ENCODE measurements around the gene APOL6. TPM values are rescaled to one million over a fixed set of nuclear protein-coding genes. Genes with fewer than 3 reads are reported as not detected.
A peak's percentile ranks its signal among the peaks of the same experiment; 100 is the strongest.

The APOL6 gene
- total and polyA plus RNA-seq, 2 experiments from 2014 or later: 8.0 to 20.8 TPM

- no peaks in the 10 kb centered on the region for H3K9me2 ChIP-seq (ENCODE audit: insufficient read depth)
- TF ChIP-seq EZH2 (IDR thresholded peaks at IDR 0.05; ENCODE audit: insufficient read depth, poor library complexity, severe bottlenecking) (no peak), EZH2phosphoT487 (IDR thresholded peaks at IDR 0.05; ENCODE audit: insufficient read depth, low read depth) (no peak)
- H3F3A ChIP-seq (ENCODE audit: insufficient read depth): peaks cover 10% of the 10 kb centered on the region
- H3K4me1 ChIP-seq (ENCODE audit: insufficient read depth): no peaks in the 10 kb centered on the region
- H3K9ac ChIP-seq: no peak overlapping the region
- no peaks in the 10 kb centered on the region for H3K36me3 ChIP-seq (ENCODE audit: low read depth)
- WGBS, 2 experiments (ENCODE audit: low coverage in 1 of 2, low lambda C conversion rate in 2 of 2, missing lambda C conversion rate in 2 of 2): 56 to 57% methylated on average over 9 of the region's 9 CpGs
- no peaks in the 10 kb centered on the region for H3K27me3 ChIP-seq (replicated peaks; ENCODE audit: insufficient read depth)
- no peak overlapping the region for H3K4me3 ChIP-seq
- no peak overlapping the region for H2AFZ ChIP-seq
- H3K9me3 ChIP-seq (ENCODE audit: low read depth): no peaks in the 10 kb centered on the region
- H3K27ac ChIP-seq: no peak overlapping the region
- H3K4me2 ChIP-seq (ENCODE audit: unreplicated experiment): peak overlapping the region; percentile 38
- DNase-seq: peak; percentile 89
- in situ Hi-C loops (cut with MboI): no loop called here
- no peaks in the 10 kb centered on the region for H4K20me1 ChIP-seq (ENCODE audit: insufficient read depth)
- H3K79me2 ChIP-seq (ENCODE audit: insufficient read depth): no peaks in the 10 kb centered on the region
Observed at GRCh38 chr22:35601743-35602615, 46.3 kb upstream of the APOL6 start.

- Histone ChIP-seq H3K27ac (no peak overlapping the region), H3F3A (ENCODE audit: insufficient read depth) (peaks cover 10% of the 10 kb centered on the region), H3K27me3 (replicated peaks; ENCODE audit: insufficient read depth) (0 out of 2 replicates have a peak, but pooled peaks cover 3% of the 10 kb centered on the region), H2AFZ (no peak overlapping the region), H4K20me1 (ENCODE audit: insufficient read depth) (no peaks in the 10 kb centered on the region), H3K79me2 (ENCODE audit: insufficient read depth) (no peaks in the 10 kb centered on the region), H3K4me1 (ENCODE audit: insufficient read depth) (no peaks in the 10 kb centered on the region), H3K4me3 (no peak overlapping the region), H3K9ac (no peak overlapping the region), H3K36me3 (ENCODE audit: low read depth) (no peaks in the 10 kb centered on the region), H3K9me3 (ENCODE audit: low read depth) (no peaks in the 10 kb centered on the region), H3K9me2 (ENCODE audit: insufficient read depth) (no peaks in the 10 kb centered on the region), H3K4me2 (ENCODE audit: unreplicated experiment) (no peak overlapping the region)
- WGBS, 2 experiments (ENCODE audit: low coverage in 1 of 2, low lambda C conversion rate in 2 of 2, missing lambda C conversion rate in 2 of 2): 52 to 59% methylated on average over 9 of the region's 9 CpGs
- DNase-seq: no peak
- in situ Hi-C loops (cut with MboI): no loop called here
- no peak for TF ChIP-seq EZH2 (IDR thresholded peaks at IDR 0.05; ENCODE audit: insufficient read depth, poor library complexity, severe bottlenecking)
- no peak for TF ChIP-seq EZH2phosphoT487 (IDR thresholded peaks at IDR 0.05; ENCODE audit: insufficient read depth, low read depth)
Observed at GRCh38 chr22:35604621-35605368, 43.5 kb upstream of the APOL6 start.

DNA sequence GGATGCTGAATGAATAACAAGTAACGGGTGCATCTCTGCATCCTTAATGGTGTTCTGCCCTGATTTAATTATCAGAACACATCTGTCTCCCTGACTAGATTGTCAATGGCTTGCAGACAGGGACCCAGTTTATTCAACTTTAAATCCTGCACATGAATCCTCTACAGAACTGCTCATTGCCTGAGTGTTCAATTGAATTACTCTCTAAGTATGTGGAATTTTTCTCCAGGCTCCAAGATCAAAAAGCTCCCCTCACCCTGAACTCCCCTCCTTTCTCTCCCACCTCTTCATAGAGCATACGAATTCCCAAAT lies 42.9 kb upstream of the APOL6 start:
- WGBS, 2 experiments (ENCODE audit: low coverage in 1 of 2, low lambda C conversion rate in 2 of 2, missing lambda C conversion rate in 2 of 2): 61 to 65% methylated on average over 2 of the region's 2 CpGs
- H3K9me3 ChIP-seq (ENCODE audit: low read depth): no peaks in the 10 kb centered on the region
- no peak for DNase-seq
- no peak overlapping the region for H3K27ac ChIP-seq
- H3K9me2 ChIP-seq (ENCODE audit: insufficient read depth): no peaks in the 10 kb centered on the region
- in situ Hi-C loops (cut with MboI): no loop called here
- H3K9ac ChIP-seq: no peak overlapping the region
- H3K4me3 ChIP-seq: no peak overlapping the region
- no peaks in the 10 kb centered on the region for H3K36me3 ChIP-seq (ENCODE audit: low read depth)
- H3K4me2 ChIP-seq (ENCODE audit: unreplicated experiment): no peak overlapping the region
- H3F3A ChIP-seq (ENCODE audit: insufficient read depth): peaks cover 10% of the 10 kb centered on the region
- H3K4me1 ChIP-seq (ENCODE audit: insufficient read depth): no peaks in the 10 kb centered on the region
- no peaks in the 10 kb centered on the region for H3K79me2 ChIP-seq (ENCODE audit: insufficient read depth)
- H3K27me3 ChIP-seq (replicated peaks; ENCODE audit: insufficient read depth): peaks cover 7% of the 10 kb centered on the region; the same call in 1 of the 2 replicates
- TF ChIP-seq EZH2phosphoT487 (IDR thresholded peaks at IDR 0.05; ENCODE audit: insufficient read depth, low read depth): no peak
- no peak for TF ChIP-seq EZH2 (IDR thresholded peaks at IDR 0.05; ENCODE audit: insufficient read depth, poor library complexity, severe bottlenecking)
- no peak overlapping the region for H2AFZ ChIP-seq
- no peaks in the 10 kb centered on the region for H4K20me1 ChIP-seq (ENCODE audit: insufficient read depth)

- DNase-seq: no peak
- H3K9me3 ChIP-seq (ENCODE audit: low read depth): no peaks in the 10 kb centered on the region
- H3K79me2 ChIP-seq (ENCODE audit: insufficient read depth): no peaks in the 10 kb centered on the region
- H3K27ac ChIP-seq: no peak overlapping the region
- WGBS, 2 experiments (ENCODE audit: low coverage in 1 of 2, low lambda C conversion rate in 2 of 2, missing lambda C conversion rate in 2 of 2): 65 to 71% methylated on average over 13 of the region's 13 CpGs
- peaks cover 7% of the 10 kb centered on the region; the same call in 1 of the 2 replicates for H3K27me3 ChIP-seq (replicated peaks; ENCODE audit: insufficient read depth)
- no peak overlapping the region for H3K4me2 ChIP-seq (ENCODE audit: unreplicated experiment)
- no peak overlapping the region for H2AFZ ChIP-seq
- H3K4me3 ChIP-seq: no peak overlapping the region
- H3F3A ChIP-seq (ENCODE audit: insufficient read depth): peaks cover 8% of the 10 kb centered on the region
- H3K4me1 ChIP-seq (ENCODE audit: insufficient read depth): no peaks in the 10 kb centered on the region
- TF ChIP-seq EZH2 (IDR thresholded peaks at IDR 0.05; ENCODE audit: insufficient read depth, poor library complexity, severe bottlenecking) (no peak), EZH2phosphoT487 (IDR thresholded peaks at IDR 0.05; ENCODE audit: insufficient read depth, low read depth) (no peak)
- H3K9me2 ChIP-seq (ENCODE audit: insufficient read depth): no peaks in the 10 kb centered on the region
- in situ Hi-C loops (cut with MboI): no loop called here
- no peaks in the 10 kb centered on the region for H4K20me1 ChIP-seq (ENCODE audit: insufficient read depth)
- H3K9ac ChIP-seq: no peak overlapping the region
- H3K36me3 ChIP-seq (ENCODE audit: low read depth): no peaks in the 10 kb centered on the region
Observed at GRCh38 chr22:35605851-35606481, 42.3 kb upstream of the APOL6 start.
